Endothelial cell of umbilical vein (primary cell): ENCODE results near the gene C3orf70. TPM values are rescaled to one million over a fixed set of nuclear protein-coding genes. Genes with fewer than 3 reads are reported as not detected.

ENCODE experiments used
- BruUV-seq: library from RNA; stranded (reverse); fragments of 400-500 nt; replicated peaks from 2 replicates; lab custom pipeline; 2021; lab: Mats Ljungman, UMichigan
- CTCF ChIA-PET: fragments of 300-600, 350-600 bp; sonication (Branson Sonifier 250); formaldehyde crosslinking; loops from one replicate; lab custom pipeline; 2021; ENCODE audit warnings: antibody characterized with exemption, inconsistent platforms; lab: Charles Lee
- POLR2A ChIA-PET: fragments of 300-600, 350-600 bp; sonication (Branson Sonifier 250); formaldehyde crosslinking; loops from one replicate; lab custom pipeline; 2021; ENCODE audit warnings: antibody characterized with exemption, inconsistent platforms; lab: Charles Lee
- DNase-seq: peaks from one replicate; pipeline ENCODE4 v3.0.0-alpha.2; 2011; ENCODE audit warnings: low read depth, low spot score
- FAIRE-seq: peaks from 2 replicates; lab custom pipeline; 2011; peaks lifted over from hg19 to GRCh38; lab: Jason Lieb, UNC
- H2AFZ ChIP-seq: 2 replicates; pipeline ENCODE4 v1.6.0; 2012; ENCODE audit warnings: low read depth, low read length, control low read depth, inconsistent platforms
- H3K27ac ChIP-seq: 2 replicates; pipeline ENCODE4 v1.5.1; 2011; ENCODE audit warnings: low read depth, mild to moderate bottlenecking, control low read depth, low read length, moderate library complexity; ENCODE audit not compliant: insufficient read depth
- H3K27me3 ChIP-seq, 2 experiments: 2 replicates each; pipeline versions ENCODE4 v1.6.0 to v1.6.1; 2011; ENCODE audit warnings: low read length in 2 of 2, mixed read lengths in 1 of 2; ENCODE audit not compliant: control insufficient read depth in 2 of 2, insufficient read depth in 2 of 2
- H3K36me3 ChIP-seq, 2 experiments: 2 replicates in 1 of 2; 3 replicates in 1 of 2; pipeline ENCODE4 v1.5.1; 2011; ENCODE audit warnings: low read length in 2 of 2, mild to moderate bottlenecking in 1 of 2, moderate library complexity in 1 of 2; ENCODE audit not compliant: control insufficient read depth in 2 of 2, insufficient read depth in 2 of 2; ENCODE audit errors: extremely low read depth in 1 of 2
- H3K4me1 ChIP-seq: 3 replicates; pipeline ENCODE4 v1.5.1; 2011; ENCODE audit warnings: mild to moderate bottlenecking, low read length; ENCODE audit not compliant: control insufficient read depth, insufficient read depth; ENCODE audit errors: extremely low read depth
- H3K4me2 ChIP-seq: 2 replicates; pipeline ENCODE4 v1.6.1; 2011; ENCODE audit warnings: low read length, control low read depth, mixed read lengths; ENCODE audit not compliant: insufficient read depth
- H3K4me3 ChIP-seq, 3 experiments: fragments of 200-600 bp in 1 of 3; sonication (generic), shearing (Covaris generic) in 1 of 3; replicated peaks in 1 of 3; 2 replicates each; pipeline ENCODE4 v1.5.1; 2011 to 2016; ENCODE audit warnings: control low read depth in 3 of 3, low read length in 3 of 3, mild to moderate bottlenecking in 2 of 3, inconsistent platforms in 1 of 3, low read depth in 1 of 3, moderate library complexity in 1 of 3; ENCODE audit not compliant: insufficient read depth in 1 of 3
- H3K79me2 ChIP-seq: 2 replicates; pipeline ENCODE4 v1.6.0; 2012; ENCODE audit warnings: low read length, inconsistent platforms; ENCODE audit not compliant: control insufficient read depth, insufficient read depth
- H3K9ac ChIP-seq: replicated peaks from 2 replicates; pipeline ENCODE3; 2011; ENCODE audit warnings: low read length, control low read depth; ENCODE audit not compliant: insufficient read depth; ENCODE audit errors: extremely low read depth
- H3K9me1 ChIP-seq: replicated peaks from 3 replicates; pipeline ENCODE4 v1.6.0; 2011; ENCODE audit warnings: mild to moderate bottlenecking, low read length; ENCODE audit not compliant: control insufficient read depth, insufficient read depth; ENCODE audit errors: extremely low read depth
- H3K9me3 ChIP-seq: replicated peaks from 2 replicates; pipeline ENCODE4 v1.5.1; 2012; ENCODE audit warnings: low read length, inconsistent platforms; ENCODE audit not compliant: control insufficient read depth, insufficient read depth
- H4K20me1 ChIP-seq: replicated peaks from 2 replicates; pipeline ENCODE3; 2011; ENCODE audit warnings: mild to moderate bottlenecking, low read length; ENCODE audit not compliant: control insufficient read depth, insufficient read depth; ENCODE audit errors: extremely low read depth
- CTCF ChIP-seq, 2 donors: IDR thresholded peaks; 1 replicate in 1 of 2; 2 replicates in 1 of 2; pipeline ENCODE4 v1.5.1; 2011; ENCODE audit warnings: low read length in 2 of 2, mild to moderate bottlenecking in 2 of 2, moderate library complexity in 2 of 2, control low read depth in 1 of 2, inconsistent platforms in 1 of 2, low read depth in 1 of 2; ENCODE audit not compliant: insufficient read depth in 1 of 2; ENCODE audit errors: extremely low read depth in 1 of 2
- EZH2 ChIP-seq: IDR thresholded peaks from 2 replicates; pipeline ENCODE4 v1.6.1; 2012; ENCODE audit warnings: borderline replicate concordance, low read depth, mild to moderate bottlenecking, moderate library complexity, low read length, inconsistent platforms; ENCODE audit not compliant: severe bottlenecking
- FOS ChIP-seq: IDR thresholded peaks from 2 replicates; pipeline ENCODE4 v1.6.1; 2011; ENCODE audit warnings: mild to moderate bottlenecking, low read length, moderate library complexity, borderline replicate concordance; ENCODE audit not compliant: insufficient read depth
- GATA2 ChIP-seq: IDR thresholded peaks from 2 replicates; pipeline ENCODE4 v1.7.0; 2011; ENCODE audit warnings: low read depth, mild to moderate bottlenecking, moderate library complexity, mixed read lengths, low read length; ENCODE audit not compliant: insufficient read length, insufficient read depth
- JUN ChIP-seq: IDR thresholded peaks from 2 replicates; pipeline ENCODE4 v1.6.1; 2011; ENCODE audit warnings: borderline replicate concordance, low read depth; ENCODE audit not compliant: insufficient read length, insufficient read depth
- MYC ChIP-seq: IDR thresholded peaks from one replicate; pipeline ENCODE4 v1.6.1; 2011; ENCODE audit warnings: mild to moderate bottlenecking, low read depth, low read length
- POLR2A ChIP-seq: IDR thresholded peaks from 2 replicates; pipeline ENCODE4 v1.6.1; 2012; ENCODE audit warnings: low read depth, mild to moderate bottlenecking, control low read depth, low read length
- POLR2AphosphoS5 ChIP-seq: IDR thresholded peaks from 2 replicates; pipeline ENCODE4 v1.6.1; 2012; ENCODE audit warnings: low read depth, mild to moderate bottlenecking, control low read depth, low read length, moderate library complexity; ENCODE audit not compliant: insufficient read depth
- dilution Hi-C: fragments of 300-500 bp; cut with MboI; formaldehyde crosslinking; loops from one replicate; pipeline ENCODE4 v1.15.0; 2019; ENCODE audit warnings: low sequenced_read_pairs; ENCODE audit not compliant: extremely low pct_ligation_motif_present
- intact Hi-C: fragments of 100-400 bp; cut with micrococcal nuclease; formaldehyde crosslinking; loops from one replicate; pipeline ENCODE4 v1.10.0; 2022
- polyA plus RNA-seq, 4 experiments: library from polyadenylated mRNA; depleted of rRNA in 3 of 4; stranded (reverse) in 3 of 4; unstranded in 1 of 4; fragments of >200 nt; gene quantifications; 2 replicates each; pipeline versions ENCODE4 v1.2.1 to v1.2.3, GENCODE V29; 2011 to 2012; ENCODE audit warnings: missing spikeins in 1 of 4
- total RNA-seq: library from RNA; stranded (reverse); gene quantifications from 2 replicates; pipeline ENCODE4 v1.2.3, GENCODE V29; 2021
- TF ChIP-seq, protein P1 (sequence below): IDR thresholded peaks from 2 replicates; pipeline ENCODE4 v1.6.1; 2011; ENCODE audit not compliant: insufficient read depth, insufficient read length

The C3orf70 gene
- total and polyA plus RNA-seq, 2 donors (not counting 3 experiments of a cell fraction or from before 2014, with no cell fraction given) = 0.08 to 0.20 TPM

- POLR2A ChIA-PET = no interaction called here
- DNase-seq (no peak), FAIRE-seq (no peak)
- CTCF ChIA-PET = interaction anchor here (1.1 kb wide), 1 partner anchor 10 kb away, joined by 3 read pairs; no protein-coding TSS in a partner anchor
- H4K20me1 ChIP-seq = no peaks in the 10 kb centered on the region
- dilution Hi-C loops = no loop called here
- intact Hi-C loops = no loop called here
- H3K4me2 ChIP-seq = no peak overlapping the region
- TF ChIP-seq GATA2 = no peak
- TF ChIP-seq, protein P1, sequence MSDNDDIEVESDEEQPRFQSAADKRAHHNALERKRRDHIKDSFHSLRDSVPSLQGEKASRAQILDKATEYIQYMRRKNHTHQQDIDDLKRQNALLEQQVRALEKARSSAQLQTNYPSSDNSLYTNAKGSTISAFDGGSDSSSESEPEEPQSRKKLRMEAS = no peak
- TF ChIP-seq POLR2A = no peak
- no peak for TF ChIP-seq POLR2AphosphoS5
- no peak for TF ChIP-seq MYC
- no peak for TF ChIP-seq CTCF (IDR thresholded peaks at IDR 0.05; ENCODE audit: extremely low read depth in 1 of 2, insufficient read depth in 1 of 2, low read depth in 1 of 2, low read length in 2 of 2)
- TF ChIP-seq JUN = no peak
- TF ChIP-seq EZH2 = no peak
- TF ChIP-seq FOS = no peak
- H3K4me3 ChIP-seq = no peak overlapping the region
- BruUV-seq = no TSS peak
- H3K27ac ChIP-seq = no peak overlapping the region
- no peak overlapping the region for H2AFZ ChIP-seq
- peaks cover 7% of the 10 kb centered on the region for H3K4me1 ChIP-seq
- H3K9me3 ChIP-seq = no peaks in the 10 kb centered on the region
- H3K9me1 ChIP-seq = no peaks in the 10 kb centered on the region
- H3K27me3 ChIP-seq = peaks cover 36 to 37% of the 10 kb centered on the region in 2 experiments
- H3K79me2 ChIP-seq = no peaks in the 10 kb centered on the region
- H3K9ac ChIP-seq = no peak overlapping the region
- no peaks in the 10 kb centered on the region for H3K36me3 ChIP-seq
These were observed 2.8 kb upstream of the C3orf70 start for GRCh38 chr3:185155678-185156077.
